HG02763 (cell line): Measurements from ENCODE around the gene METRN.
A peak's percentile ranks its signal among the peaks of the same experiment; 100 is the strongest.
"Not testable (repeated sequence)": the region's sequence is repeated elsewhere in the genome, so short reads cannot be mapped to it uniquely, and the experiment has no call there.

Experiments
- ATAC-seq: cut with Tn5 transposase; IDR thresholded peaks from one replicate; pipeline ENCODE4 v1.9.1; 2021; ENCODE audit warnings: mild to moderate bottlenecking, moderate library complexity; ENCODE audit not compliant: unreplicated experiment

METRN gene

GRCh38 chr16:708959-709358 lies 6.0 kb upstream of the METRN start:
- no peak for ATAC-seq

- no peak for ATAC-seq
These were observed 5.1 kb upstream of the METRN start for GRCh38 chr16:709566-710499.

- ATAC-seq = no peak
These were observed 4.3 kb upstream of the METRN start for GRCh38 chr16:710500-711075.

- no peak for ATAC-seq
These were observed 3.8 kb upstream of the METRN start for GRCh38 chr16:711084-711483.

- no peak for ATAC-seq
These were observed 3.2 kb upstream of the METRN start for GRCh38 chr16:711548-712320.

GRCh38 chr16:712740-713250 lies 2.1 kb upstream of the METRN start:
- not testable (repeated sequence) for ATAC-seq

- no peak for ATAC-seq
These were observed 839 bp upstream of the METRN start for GRCh38 chr16:714079-714478.

GRCh38 chr16:715477-716199 lies 720 bp downstream of the METRN start:
- ATAC-seq = peak; percentile 11

GRCh38 chr16:716200-716568 lies 1.3 kb downstream of the METRN start:
- ATAC-seq = no peak

GRCh38 chr16:716768-717325 lies 1.9 kb downstream of the METRN start:
- no peak for ATAC-seq

GRCh38 chr16:717450-718245 lies 2.7 kb downstream of the METRN start:
- ATAC-seq = no peak

GRCh38 chr16:718389-718788 lies 3.5 kb downstream of the METRN start:
- no peak for ATAC-seq

GRCh38 chr16:718922-719321 lies 4.0 kb downstream of the METRN start:
- no peak for ATAC-seq

GRCh38 chr16:719815-720446 lies 5.0 kb downstream of the METRN start:
- no peak for ATAC-seq

- peak; percentile 17 for ATAC-seq
These were observed 5.6 kb downstream of the METRN start for GRCh38 chr16:720447-720989.

- ATAC-seq = peak; percentile 63
These were observed 6.3 kb downstream of the METRN start, which contains the start of gene ANTKMT for GRCh38 chr16:720990-721764. ANTKMT (plus strand) TSS chr16:721146; CDS start chr16:721275, 129 bp downstream.

GRCh38 chr16:721765-722540 lies 7.0 kb downstream of the METRN start:
- ATAC-seq = no peak
